H9 (cell line): ENCODE measurements around the gene PLCXD1. TPM values are rescaled to one million over a fixed set of nuclear protein-coding genes. Genes with fewer than 3 reads are reported as not detected.

Source experiments
- DNase-seq: peaks from one replicate; pipeline ENCODE4 v3.0.0-alpha.2; 2017
- H2AFZ ChIP-seq: one replicate; pipeline ENCODE4 v1.6.1; 2013; ENCODE audit warnings: mild to moderate bottlenecking, low read length, control low read depth, moderate library complexity
- H2AK5ac ChIP-seq: 2 replicates; pipeline ENCODE4 v1.6.1; 2013; ENCODE audit warnings: low read length, control low read depth, mixed read lengths; ENCODE audit not compliant: insufficient read length
- H2BK120ac ChIP-seq: one replicate; pipeline ENCODE4 v1.6.1; 2013; ENCODE audit warnings: low read depth, mild to moderate bottlenecking, low read length, control low read depth, inconsistent platforms; ENCODE audit not compliant: poor library complexity, severe bottlenecking
- H2BK12ac ChIP-seq: 2 replicates; pipeline ENCODE4 v1.6.1; 2013; ENCODE audit warnings: low read length, control low read depth, mixed read lengths, low read depth; ENCODE audit not compliant: insufficient read length
- H2BK15ac ChIP-seq: 2 replicates; pipeline ENCODE4 v1.6.1; 2013; ENCODE audit warnings: low read depth, low read length, control low read depth
- H2BK20ac ChIP-seq: one replicate; pipeline ENCODE4 v1.6.1; 2013; ENCODE audit warnings: low read depth, mild to moderate bottlenecking, low read length, control low read depth, inconsistent platforms; ENCODE audit not compliant: poor library complexity, severe bottlenecking
- H2BK5ac ChIP-seq: 2 replicates; pipeline ENCODE4 v1.6.1; 2013; ENCODE audit warnings: low read length, control low read depth, mixed read lengths; ENCODE audit not compliant: insufficient read length
- H3K14ac ChIP-seq: 2 replicates; pipeline ENCODE4 v1.6.1; 2013; ENCODE audit warnings: low read length, control low read depth; ENCODE audit not compliant: insufficient read depth
- H3K18ac ChIP-seq: 2 replicates; pipeline ENCODE4 v1.6.1; 2013; ENCODE audit warnings: low read depth, mild to moderate bottlenecking, mixed read lengths, low read length, control low read depth; ENCODE audit not compliant: insufficient read length
- H3K23ac ChIP-seq: 2 replicates; pipeline ENCODE4 v1.6.1; 2013; ENCODE audit warnings: low read length, control low read depth, mixed read lengths, low read depth; ENCODE audit not compliant: insufficient read length
- H3K23me2 ChIP-seq: 2 replicates; pipeline ENCODE4 v1.6.1; 2013; ENCODE audit warnings: low read depth, mild to moderate bottlenecking, mixed read lengths, low read length, control low read depth; ENCODE audit not compliant: insufficient read length, poor library complexity, severe bottlenecking
- H3K27ac ChIP-seq: 2 replicates; pipeline ENCODE4 v1.5.1; 2013; ENCODE audit warnings: low read length, control low read depth, mixed read lengths, low read depth; ENCODE audit not compliant: insufficient read length
- H3K27me3 ChIP-seq: 2 replicates; pipeline ENCODE4 v1.6.1; 2013; ENCODE audit warnings: low read length, control low read depth, inconsistent platforms; ENCODE audit not compliant: insufficient read depth
- H3K4ac ChIP-seq: 2 replicates; pipeline ENCODE4 v1.6.1; 2013; ENCODE audit warnings: low read depth, mild to moderate bottlenecking, control low read depth, inconsistent platforms, low read length, moderate library complexity
- H3K4me1 ChIP-seq: 2 replicates; pipeline ENCODE4 v1.6.1; 2013; ENCODE audit warnings: low read length, control low read depth, inconsistent platforms; ENCODE audit not compliant: insufficient read depth
- H3K4me2 ChIP-seq: 2 replicates; pipeline ENCODE4 v1.6.1; 2013; ENCODE audit warnings: low read length, control low read depth, mixed read lengths; ENCODE audit not compliant: insufficient read length, insufficient read depth
- H3K56ac ChIP-seq: 2 replicates; pipeline ENCODE4 v1.6.1; 2013; ENCODE audit warnings: low read depth, mild to moderate bottlenecking, mixed read lengths, low read length, control low read depth; ENCODE audit not compliant: insufficient read length
- H3K79me1 ChIP-seq: 2 replicates; pipeline ENCODE4 v1.6.1; 2013; ENCODE audit warnings: low read depth, mild to moderate bottlenecking, moderate library complexity, low read length, control low read depth, inconsistent platforms; ENCODE audit not compliant: insufficient read depth, poor library complexity, severe bottlenecking
- H3K79me2 ChIP-seq: 2 replicates; pipeline ENCODE4 v1.6.1; 2013; ENCODE audit warnings: low read length, control low read depth, inconsistent platforms; ENCODE audit not compliant: insufficient read depth
- H3K9ac ChIP-seq: 2 replicates; pipeline ENCODE4 v1.6.1; 2013; ENCODE audit warnings: low read length, control low read depth, mixed read lengths; ENCODE audit not compliant: insufficient read length; ENCODE audit errors: extremely low read depth
- H3K9me3 ChIP-seq: one replicate; pipeline ENCODE4 v1.6.1; 2013; ENCODE audit warnings: low read depth, low read length, inconsistent platforms; ENCODE audit not compliant: control insufficient read depth
- H3T11ph ChIP-seq: one replicate; pipeline ENCODE4 v1.6.1; 2013; ENCODE audit warnings: mild to moderate bottlenecking, low read length, control low read depth, inconsistent platforms
- H4K20me1 ChIP-seq: one replicate; pipeline ENCODE4 v1.6.1; 2013; ENCODE audit not compliant: control insufficient read depth, insufficient read length, insufficient read depth
- H4K5ac ChIP-seq: 2 replicates; pipeline ENCODE4 v1.6.1; 2013; ENCODE audit warnings: low read depth, mild to moderate bottlenecking, mixed read lengths, low read length, control low read depth; ENCODE audit not compliant: insufficient read length
- H4K8ac ChIP-seq: replicated peaks from 2 replicates; pipeline ENCODE4 v1.6.1; 2013; ENCODE audit warnings: low read length, control low read depth, mixed read lengths, low read depth; ENCODE audit not compliant: insufficient read length
- H4K91ac ChIP-seq: 2 replicates; pipeline ENCODE4 v1.6.1; 2013; ENCODE audit warnings: low read depth, mild to moderate bottlenecking, moderate library complexity, mixed read lengths, low read length, control low read depth; ENCODE audit not compliant: insufficient read length
- H3K27ac Mint-ChIP-seq, 3 experiments: 2 replicates in 2 of 3; 3 replicates in 1 of 3; pipeline ENCODE4 v1.8.0; 2020 to 2021; ENCODE audit warnings: mixed read lengths in 3 of 3, mild to moderate bottlenecking in 1 of 3, moderate library complexity in 1 of 3
- H3K27me3 Mint-ChIP-seq: 2 replicates; pipeline ENCODE4 v1.8.0; 2021; ENCODE audit warnings: low read depth, mild to moderate bottlenecking, moderate library complexity, mixed read lengths
- H3K36me3 Mint-ChIP-seq, 3 experiments: 2 replicates in 2 of 3; 3 replicates in 1 of 3; pipeline ENCODE4 v1.8.0; 2020 to 2021; ENCODE audit warnings: low read depth in 3 of 3, mixed read lengths in 3 of 3; ENCODE audit not compliant: insufficient read depth in 1 of 3
- H3K4me1 Mint-ChIP-seq, 2 experiments: 2 replicates each; pipeline ENCODE4 v1.8.0; 2020; ENCODE audit warnings: mixed read lengths in 2 of 2
- H3K4me3 Mint-ChIP-seq, 2 experiments: 2 replicates in 1 of 2; 3 replicates in 1 of 2; pipeline ENCODE4 v1.8.0; 2020 to 2021; ENCODE audit warnings: mild to moderate bottlenecking in 2 of 2, mixed read lengths in 2 of 2, moderate library complexity in 1 of 2
- H3K9me3 Mint-ChIP-seq, 2 experiments: 2 replicates in 1 of 2; 3 replicates in 1 of 2; pipeline ENCODE4 v1.8.0; 2020; ENCODE audit warnings: mild to moderate bottlenecking in 2 of 2, mixed read lengths in 2 of 2, moderate library complexity in 1 of 2
- WGBS: extraction: QIAGEN DNeasy Blood & Tissue Kit; methylation state at CpG from one replicate; pipeline ENCODE4 v1.1.7; 2013; ENCODE audit warnings: missing lambda C conversion rate, low lambda C conversion rate, mixed read lengths; ENCODE audit not compliant: insufficient read length; ENCODE audit errors: extremely low coverage; 5-methylcytosine and 5-hydroxymethylcytosine counted together
- total RNA-seq: library from RNA; stranded (reverse); gene quantifications from 2 replicates; pipeline ENCODE4 v1.2.1, GENCODE V29; 2021
- TF ChIP-seq, protein P1 (sequence below): fragments of 200-600 bp; sonication (generic); conservative IDR thresholded peaks from 3 replicates; pipeline ENCODE4 v1.8.0; 2021; ENCODE audit warnings: antibody characterized with exemption, mild to moderate bottlenecking

Gene PLCXD1
- total RNA-seq, 1 experiment from 2014 or later, result 96.5 TPM

DNA sequence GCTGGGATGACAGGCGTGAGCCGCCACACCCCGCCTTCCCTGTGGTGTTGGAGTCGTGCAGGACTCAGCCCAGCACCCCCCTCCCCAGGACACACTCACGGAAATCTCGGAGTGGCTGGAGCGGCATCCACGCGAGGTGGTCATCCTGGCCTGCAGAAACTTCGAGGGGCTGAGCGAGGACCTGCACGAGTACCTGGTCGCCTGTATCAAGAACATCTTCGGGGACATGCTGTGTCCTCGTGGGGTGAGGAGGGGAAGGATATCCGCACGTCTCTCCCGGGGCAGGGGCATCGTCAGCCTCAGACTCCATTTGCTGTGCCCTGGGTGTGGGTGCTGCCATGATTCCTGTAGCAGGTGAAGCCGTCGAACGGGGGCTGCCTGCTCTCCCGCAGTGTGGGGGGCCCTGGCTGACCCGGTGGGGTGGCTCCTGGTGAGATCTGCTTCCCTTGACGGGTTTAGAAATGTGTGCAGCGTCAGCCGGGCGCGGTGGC is 10.3 kb downstream of the PLCXD1 start:
- Mint-ChIP-seq H3K27me3 (no peaks in the 10 kb centered on the region), H3K4me3 (no peak overlapping the region), H3K9me3 (peaks cover 0 to 5% of the 10 kb centered on the region in 2 experiments; a peak in 2 of 5 replicates), H3K27ac (no peak overlapping the region), H3K4me1 (peaks cover 0 to 4% of the 10 kb centered on the region in 2 experiments; a peak in 2 of 4 replicates), H3K36me3 (peaks cover 74 to 90% (median 86%) of the 10 kb centered on the region in 3 experiments)
- no peak overlapping the region for H2BK15ac ChIP-seq
- no peak overlapping the region for H2BK5ac ChIP-seq
- no peak overlapping the region for H2AFZ ChIP-seq
- H4K91ac ChIP-seq, result no peak overlapping the region
- no peak for DNase-seq
- no peak overlapping the region for H2BK12ac ChIP-seq
- no peak overlapping the region for H3K4me2 ChIP-seq
- no peak overlapping the region for H3K9ac ChIP-seq
- no peak overlapping the region for H3T11ph ChIP-seq
- H3K14ac ChIP-seq, result no peak overlapping the region
- no peak overlapping the region for H3K4ac ChIP-seq
- no peaks in the 10 kb centered on the region for H3K4me1 ChIP-seq
- H2BK120ac ChIP-seq, result no peak overlapping the region
- no peak overlapping the region for H3K23ac ChIP-seq
- H2BK20ac ChIP-seq, result no peak overlapping the region
- no peaks in the 10 kb centered on the region for H3K23me2 ChIP-seq
- H4K5ac ChIP-seq, result no peak overlapping the region
- no CpG with 5 or more reads among the region's 29 CpGs for WGBS
- no peak overlapping the region for H3K18ac ChIP-seq
- no peak overlapping the region for H3K56ac ChIP-seq
- no peak overlapping the region for H2AK5ac ChIP-seq
- H3K79me1 ChIP-seq, result peaks cover 4% of the 10 kb centered on the region
- TF ChIP-seq, protein P1, sequence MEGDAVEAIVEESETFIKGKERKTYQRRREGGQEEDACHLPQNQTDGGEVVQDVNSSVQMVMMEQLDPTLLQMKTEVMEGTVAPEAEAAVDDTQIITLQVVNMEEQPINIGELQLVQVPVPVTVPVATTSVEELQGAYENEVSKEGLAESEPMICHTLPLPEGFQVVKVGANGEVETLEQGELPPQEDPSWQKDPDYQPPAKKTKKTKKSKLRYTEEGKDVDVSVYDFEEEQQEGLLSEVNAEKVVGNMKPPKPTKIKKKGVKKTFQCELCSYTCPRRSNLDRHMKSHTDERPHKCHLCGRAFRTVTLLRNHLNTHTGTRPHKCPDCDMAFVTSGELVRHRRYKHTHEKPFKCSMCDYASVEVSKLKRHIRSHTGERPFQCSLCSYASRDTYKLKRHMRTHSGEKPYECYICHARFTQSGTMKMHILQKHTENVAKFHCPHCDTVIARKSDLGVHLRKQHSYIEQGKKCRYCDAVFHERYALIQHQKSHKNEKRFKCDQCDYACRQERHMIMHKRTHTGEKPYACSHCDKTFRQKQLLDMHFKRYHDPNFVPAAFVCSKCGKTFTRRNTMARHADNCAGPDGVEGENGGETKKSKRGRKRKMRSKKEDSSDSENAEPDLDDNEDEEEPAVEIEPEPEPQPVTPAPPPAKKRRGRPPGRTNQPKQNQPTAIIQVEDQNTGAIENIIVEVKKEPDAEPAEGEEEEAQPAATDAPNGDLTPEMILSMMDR, result no peak
- no peaks in the 10 kb centered on the region for H3K9me3 ChIP-seq
- no peak overlapping the region for H4K8ac ChIP-seq
- H3K27ac ChIP-seq, result no peak overlapping the region
- H4K20me1 ChIP-seq, result no peaks in the 10 kb centered on the region
- H3K79me2 ChIP-seq, result no peaks in the 10 kb centered on the region; the same call in 1 of the 2 replicates
- no peaks in the 10 kb centered on the region; the same call in 1 of the 2 replicates for H3K27me3 ChIP-seq
